ENCODE results near the gene TMEM108. TPM values are rescaled to one million over a fixed set of nuclear protein-coding genes. Genes with fewer than 3 reads are reported as not detected.

The TMEM108 gene
- total and polyA plus RNA-seq, 3 donors from 2014 or later, result 13.9 to 44.3 (median 16.1) TPM

DNA sequence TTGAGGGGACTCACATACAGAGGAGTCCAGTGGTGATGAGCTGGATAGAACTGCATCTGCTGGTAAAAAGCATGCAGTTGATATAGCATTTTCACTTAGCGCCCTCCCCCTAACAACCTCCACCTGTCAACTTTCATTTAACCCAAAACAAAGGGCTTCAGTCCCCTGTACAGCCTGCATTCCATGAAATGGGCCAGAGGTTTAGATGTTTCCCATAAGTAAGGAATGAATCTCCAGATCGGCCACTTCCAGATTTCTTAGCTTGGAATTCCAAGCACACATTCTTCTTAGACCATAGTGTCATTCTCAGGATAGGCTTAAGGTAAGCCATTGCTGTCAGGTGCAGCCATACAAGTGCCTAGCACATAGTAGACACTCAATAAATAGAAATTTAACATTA lies 328.7 kb downstream of the TMEM108 start:
- Histone ChIP-seq H3K27ac (no peak overlapping the region), H3K9me3 (no peaks in the 10 kb centered on the region), H3K4me1 (no peaks in the 10 kb centered on the region), H3K27me3 (no peaks in the 10 kb centered on the region), H3K4me3 (no peak overlapping the region), H3K36me3 (ENCODE audit: low read depth, missing control alignments) (no peaks in the 10 kb centered on the region)
- intact Hi-C loops (cut with DNase I; ENCODE audit: low total_unique reads), result no loop called here
- DNase-seq, result no peak
- TF ChIP-seq, protein P1, sequence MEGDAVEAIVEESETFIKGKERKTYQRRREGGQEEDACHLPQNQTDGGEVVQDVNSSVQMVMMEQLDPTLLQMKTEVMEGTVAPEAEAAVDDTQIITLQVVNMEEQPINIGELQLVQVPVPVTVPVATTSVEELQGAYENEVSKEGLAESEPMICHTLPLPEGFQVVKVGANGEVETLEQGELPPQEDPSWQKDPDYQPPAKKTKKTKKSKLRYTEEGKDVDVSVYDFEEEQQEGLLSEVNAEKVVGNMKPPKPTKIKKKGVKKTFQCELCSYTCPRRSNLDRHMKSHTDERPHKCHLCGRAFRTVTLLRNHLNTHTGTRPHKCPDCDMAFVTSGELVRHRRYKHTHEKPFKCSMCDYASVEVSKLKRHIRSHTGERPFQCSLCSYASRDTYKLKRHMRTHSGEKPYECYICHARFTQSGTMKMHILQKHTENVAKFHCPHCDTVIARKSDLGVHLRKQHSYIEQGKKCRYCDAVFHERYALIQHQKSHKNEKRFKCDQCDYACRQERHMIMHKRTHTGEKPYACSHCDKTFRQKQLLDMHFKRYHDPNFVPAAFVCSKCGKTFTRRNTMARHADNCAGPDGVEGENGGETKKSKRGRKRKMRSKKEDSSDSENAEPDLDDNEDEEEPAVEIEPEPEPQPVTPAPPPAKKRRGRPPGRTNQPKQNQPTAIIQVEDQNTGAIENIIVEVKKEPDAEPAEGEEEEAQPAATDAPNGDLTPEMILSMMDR (IDR thresholded peaks at IDR 0.05), result no peak
- no peak for TF ChIP-seq POLR2A (IDR thresholded peaks at IDR 0.05)
- WGBS, 2 donors, result 90 to 96% methylated on average over 2 of the region's 2 CpGs

DNA sequence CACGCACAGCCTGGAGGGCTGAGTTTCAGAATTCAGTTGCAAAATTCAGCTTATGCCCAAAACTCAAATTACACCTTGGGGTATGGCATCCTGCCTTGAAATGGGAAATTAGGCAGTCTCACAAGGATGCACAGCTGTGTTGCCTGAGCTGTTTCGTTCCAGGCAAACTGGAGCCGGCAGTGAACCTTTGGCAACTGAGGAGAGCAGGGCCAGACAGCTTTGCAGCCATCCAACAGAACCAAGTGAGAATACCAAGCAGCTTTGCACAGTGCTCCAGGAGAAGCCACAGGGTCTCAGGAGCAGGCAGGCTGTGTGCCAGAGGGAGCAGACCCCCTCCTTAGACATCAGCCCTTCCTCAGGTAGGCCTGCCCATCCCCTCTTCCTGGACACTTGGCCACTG lies 329.2 kb downstream of the TMEM108 start:
- DNase-seq, result no peak

GRCh38 chr3:133367956-133368355 lies 329.8 kb downstream of the TMEM108 start:
- H3K4me3 ChIP-seq, result no peak overlapping the region
- H3K27me3 ChIP-seq, result no peaks in the 10 kb centered on the region
- H3K36me3 ChIP-seq (ENCODE audit: low read depth, missing control alignments), result no peaks in the 10 kb centered on the region
- 60 to 81% methylated on average over 1 of the region's 1 CpG for WGBS, 2 donors
- no peaks in the 10 kb centered on the region for H3K9me3 ChIP-seq
- H3K27ac ChIP-seq, result no peak overlapping the region
- no peaks in the 10 kb centered on the region for H3K4me1 ChIP-seq
- no peak for DNase-seq
- intact Hi-C loops (cut with DNase I; ENCODE audit: low total_unique reads), result no loop called here
- TF ChIP-seq POLR2A (IDR thresholded peaks at IDR 0.05), result no peak
- TF ChIP-seq, protein P1 (IDR thresholded peaks at IDR 0.05), result no peak

More for the DNA sequence above, 329.2 kb downstream of the TMEM108 start:
- Histone ChIP-seq H3K4me1 (no peaks in the 10 kb centered on the region), H3K27me3 (no peaks in the 10 kb centered on the region), H3K27ac (no peak overlapping the region), H3K36me3 (ENCODE audit: low read depth, missing control alignments) (no peaks in the 10 kb centered on the region), H3K9me3 (no peaks in the 10 kb centered on the region), H3K4me3 (no peak overlapping the region)
- TF ChIP-seq, protein P1 (IDR thresholded peaks at IDR 0.05), result no peak
- TF ChIP-seq POLR2A (IDR thresholded peaks at IDR 0.05), result no peak
- intact Hi-C loops (cut with DNase I; ENCODE audit: low total_unique reads), result no loop called here
- WGBS, 2 donors, result 84 to 91% methylated on average over 1 to 3 of the region's 3 CpGs

DNA sequence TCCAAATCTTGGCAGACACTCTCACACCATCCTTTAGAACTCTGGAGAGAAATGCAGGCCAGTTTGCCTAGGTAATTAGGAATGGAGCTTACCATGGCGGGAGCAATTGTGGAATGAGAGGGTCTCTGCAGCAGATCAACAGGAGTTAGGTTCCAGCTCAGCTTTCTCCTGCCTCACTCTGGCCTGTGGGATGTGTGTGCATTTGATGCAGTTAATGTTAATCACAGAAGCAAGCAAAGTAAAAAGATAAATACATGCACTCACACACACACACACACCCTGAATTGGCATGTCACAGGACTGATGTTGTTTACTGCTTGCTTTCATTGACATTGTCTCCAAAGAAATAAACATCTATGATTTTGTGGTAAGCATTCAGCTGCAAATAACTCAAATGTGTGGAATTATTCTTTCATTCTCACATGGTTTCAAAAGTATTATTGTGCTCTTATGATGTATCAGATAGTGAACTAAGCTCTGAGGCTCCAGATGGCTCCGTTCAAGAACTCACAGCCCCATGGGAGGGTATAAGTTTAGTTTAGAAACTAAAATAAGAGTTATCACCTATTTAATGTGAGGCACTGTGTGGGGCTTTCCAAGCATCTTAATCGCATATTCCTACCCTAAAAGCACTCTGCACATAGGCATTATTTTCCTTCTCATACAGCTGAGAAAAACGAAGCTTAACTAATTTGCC lies 330.3 kb downstream of the TMEM108 start:
- Histone ChIP-seq H3K4me3 (no peak overlapping the region), H3K9me3 (no peaks in the 10 kb centered on the region), H3K36me3 (ENCODE audit: low read depth, missing control alignments) (no peaks in the 10 kb centered on the region), H3K4me1 (no peaks in the 10 kb centered on the region), H3K27ac (no peak overlapping the region), H3K27me3 (no peaks in the 10 kb centered on the region)
- WGBS, 2 donors, result 34 to 61% methylated on average over 4 of the region's 4 CpGs
- intact Hi-C loops (cut with DNase I; ENCODE audit: low total_unique reads), result no loop called here
- no peak for TF ChIP-seq POLR2A (IDR thresholded peaks at IDR 0.05)
- TF ChIP-seq, protein P1 (IDR thresholded peaks at IDR 0.05), result no peak
- no peak for DNase-seq

DNA sequence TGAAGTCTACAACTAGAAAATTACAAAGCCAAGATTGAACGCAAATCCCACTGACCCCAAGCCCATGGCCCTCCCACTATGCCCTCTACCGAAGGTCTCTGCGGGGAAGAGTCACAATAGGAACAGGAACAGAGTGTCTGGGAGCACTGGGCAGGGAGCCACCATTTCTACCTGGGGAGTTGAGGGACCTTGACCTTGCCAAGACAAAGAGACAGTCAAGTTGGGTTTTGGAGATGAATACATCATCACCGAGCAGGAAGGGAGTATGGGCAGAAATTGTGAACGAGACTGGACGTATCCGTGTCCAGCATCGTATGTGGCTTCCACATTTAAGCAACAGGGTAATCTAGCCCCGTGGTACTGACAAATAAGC lies 330.9 kb downstream of the TMEM108 start:
- no peak overlapping the region for H3K27ac ChIP-seq
- intact Hi-C loops (cut with DNase I; ENCODE audit: low total_unique reads), result no loop called here
- WGBS, 2 donors, result 48 to 53% methylated on average over 9 of the region's 9 CpGs
- TF ChIP-seq, protein P1 (IDR thresholded peaks at IDR 0.05), result no peak
- no peak for TF ChIP-seq POLR2A (IDR thresholded peaks at IDR 0.05)
- H3K9me3 ChIP-seq, result no peaks in the 10 kb centered on the region
- no peak for DNase-seq
- H3K4me3 ChIP-seq, result no peak overlapping the region
- H3K27me3 ChIP-seq, result no peaks in the 10 kb centered on the region
- no peaks in the 10 kb centered on the region for H3K4me1 ChIP-seq
- H3K36me3 ChIP-seq (ENCODE audit: low read depth, missing control alignments), result no peaks in the 10 kb centered on the region
